ENCODE measurements around the gene CXXC4.

The CXXC4 gene

DNA sequence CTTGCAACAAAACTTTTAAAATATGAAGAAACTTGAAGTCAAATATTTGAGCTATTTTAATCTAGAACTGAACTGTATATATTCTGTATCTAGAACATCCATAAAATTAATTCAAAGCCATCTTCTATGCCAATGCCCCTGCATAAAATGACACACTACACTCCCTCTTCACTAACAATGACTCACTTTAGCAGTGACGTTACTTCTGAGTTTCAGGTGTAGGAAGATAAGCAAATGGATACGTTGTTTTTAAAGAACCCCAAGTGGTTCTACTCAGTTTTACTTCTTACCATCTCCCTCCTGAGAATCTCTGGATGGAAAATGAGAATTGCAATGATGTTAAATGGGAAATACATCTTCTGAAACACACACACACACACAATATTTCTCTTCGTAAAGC is 45.2 kb downstream of the CXXC4 start:
- TF ChIP-seq, protein P1, sequence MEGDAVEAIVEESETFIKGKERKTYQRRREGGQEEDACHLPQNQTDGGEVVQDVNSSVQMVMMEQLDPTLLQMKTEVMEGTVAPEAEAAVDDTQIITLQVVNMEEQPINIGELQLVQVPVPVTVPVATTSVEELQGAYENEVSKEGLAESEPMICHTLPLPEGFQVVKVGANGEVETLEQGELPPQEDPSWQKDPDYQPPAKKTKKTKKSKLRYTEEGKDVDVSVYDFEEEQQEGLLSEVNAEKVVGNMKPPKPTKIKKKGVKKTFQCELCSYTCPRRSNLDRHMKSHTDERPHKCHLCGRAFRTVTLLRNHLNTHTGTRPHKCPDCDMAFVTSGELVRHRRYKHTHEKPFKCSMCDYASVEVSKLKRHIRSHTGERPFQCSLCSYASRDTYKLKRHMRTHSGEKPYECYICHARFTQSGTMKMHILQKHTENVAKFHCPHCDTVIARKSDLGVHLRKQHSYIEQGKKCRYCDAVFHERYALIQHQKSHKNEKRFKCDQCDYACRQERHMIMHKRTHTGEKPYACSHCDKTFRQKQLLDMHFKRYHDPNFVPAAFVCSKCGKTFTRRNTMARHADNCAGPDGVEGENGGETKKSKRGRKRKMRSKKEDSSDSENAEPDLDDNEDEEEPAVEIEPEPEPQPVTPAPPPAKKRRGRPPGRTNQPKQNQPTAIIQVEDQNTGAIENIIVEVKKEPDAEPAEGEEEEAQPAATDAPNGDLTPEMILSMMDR (IDR thresholded peaks at IDR 0.05; ENCODE audit: control insufficient read depth, extremely low read depth, insufficient read depth) = no peak
- H3K4me3 ChIP-seq (ENCODE audit: low read depth, low read length) = no peak overlapping the region
- no peak for DNase-seq (ENCODE audit: low read depth)

DNA sequence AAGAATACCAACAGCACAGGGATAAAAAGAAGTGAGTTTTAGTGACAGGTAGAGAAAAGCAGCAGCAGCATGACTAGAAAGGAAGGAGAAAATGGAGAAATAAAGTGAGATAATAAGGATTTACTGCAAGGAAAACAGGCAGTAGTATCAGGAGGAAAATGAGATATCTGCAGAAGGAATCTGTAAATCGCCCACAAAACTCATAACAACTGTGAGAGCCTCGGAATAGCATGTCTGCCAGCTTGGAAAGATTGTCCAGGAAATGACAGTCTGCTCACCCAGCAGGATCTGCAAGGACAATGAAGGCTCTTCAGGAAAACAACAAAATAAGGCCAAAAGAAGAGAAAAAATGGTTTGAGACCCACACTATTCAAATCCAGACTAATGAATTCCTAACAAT is 47.4 kb downstream of the CXXC4 start:
- no peak overlapping the region for H3K4me3 ChIP-seq (ENCODE audit: low read depth, low read length)
- TF ChIP-seq, protein P1 (IDR thresholded peaks at IDR 0.05; ENCODE audit: control insufficient read depth, extremely low read depth, insufficient read depth) = no peak
- no peak for DNase-seq (ENCODE audit: low read depth)

DNA sequence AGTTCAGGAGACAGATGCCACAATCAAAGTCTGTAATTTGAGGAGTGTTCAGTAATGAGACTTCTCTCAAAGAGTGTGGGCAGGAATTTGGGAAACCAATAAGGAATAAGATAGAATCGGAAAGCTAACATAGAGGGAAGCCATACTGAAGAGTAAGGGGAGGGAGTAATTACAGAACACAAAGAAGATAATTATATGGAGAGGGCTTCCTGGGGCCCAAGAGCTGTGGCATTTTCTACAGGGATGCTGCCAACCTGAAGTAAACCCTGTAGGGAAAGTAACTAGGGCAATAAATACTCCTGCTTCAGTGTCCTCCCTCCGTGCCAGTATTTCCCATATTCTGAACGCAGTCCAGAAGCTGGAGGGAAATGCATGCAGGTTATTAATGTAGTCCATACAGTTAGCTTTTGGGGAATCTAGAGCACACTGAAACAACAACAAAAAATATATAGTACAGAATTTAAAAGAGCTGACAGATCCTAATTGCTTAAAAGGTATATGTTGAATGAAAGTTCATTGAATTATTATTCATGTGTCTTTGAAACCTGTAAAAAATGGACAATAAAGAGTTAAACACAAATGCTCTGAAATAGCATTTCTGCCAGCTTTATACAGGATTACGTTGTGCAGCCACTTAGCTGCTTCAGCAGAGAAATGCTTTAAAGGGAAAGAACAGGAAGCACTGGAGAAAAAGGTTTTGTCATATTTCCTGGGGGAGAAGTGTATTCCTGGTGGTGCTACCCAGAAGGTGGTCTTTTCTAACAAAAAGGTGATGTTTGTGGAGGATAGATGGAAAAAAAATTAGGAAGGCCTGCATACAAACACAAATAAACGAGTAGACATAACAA is 48.0 kb downstream of the CXXC4 start:
- no peak for DNase-seq (ENCODE audit: low read depth)
- TF ChIP-seq, protein P1 (IDR thresholded peaks at IDR 0.05; ENCODE audit: control insufficient read depth, extremely low read depth, insufficient read depth) = no peak
- H3K4me3 ChIP-seq (ENCODE audit: low read depth, low read length) = no peak overlapping the region

DNA sequence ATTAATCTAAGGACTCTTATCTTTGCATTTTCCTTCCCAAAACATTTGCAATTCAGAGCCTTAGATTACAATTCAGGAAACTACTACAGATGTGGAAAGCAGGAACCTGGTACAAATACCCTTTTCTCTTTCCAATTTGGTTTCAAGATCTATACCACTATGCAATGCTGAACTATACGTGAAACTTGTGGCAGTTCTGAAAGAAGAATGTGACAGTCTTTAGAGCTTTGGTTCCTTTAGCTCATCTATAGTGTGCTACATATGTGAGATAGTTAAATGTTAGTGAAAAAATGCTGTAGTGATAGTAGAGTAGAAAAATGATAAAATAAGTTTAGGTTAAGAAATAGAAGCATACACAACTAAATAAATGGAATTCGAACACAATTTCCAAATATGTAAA is 50.0 kb downstream of the CXXC4 start:
- no peak for DNase-seq (ENCODE audit: low read depth)
- TF ChIP-seq, protein P1 (IDR thresholded peaks at IDR 0.05; ENCODE audit: control insufficient read depth, extremely low read depth, insufficient read depth) = no peak
- no peak overlapping the region for H3K4me3 ChIP-seq (ENCODE audit: low read depth, low read length)

DNA sequence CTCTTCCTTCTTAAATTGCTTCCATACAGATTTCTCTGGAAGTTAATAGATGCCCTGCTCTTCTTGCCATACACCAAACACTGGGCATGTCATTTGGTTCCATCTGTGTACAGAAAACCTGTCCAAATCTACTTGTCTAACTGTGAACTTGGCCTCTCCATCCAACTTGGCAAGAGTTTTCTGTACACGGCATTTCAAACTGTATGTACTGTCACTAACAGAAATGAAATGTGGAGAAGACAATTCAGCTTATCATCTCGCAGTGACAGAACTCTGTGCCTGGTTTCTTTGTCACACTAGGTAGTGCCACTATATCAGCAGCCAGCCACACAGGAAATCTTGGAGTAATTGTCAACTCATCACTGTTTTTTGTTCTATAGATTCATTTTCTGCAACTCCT is 58.2 kb downstream of the CXXC4 start:
- TF ChIP-seq, protein P1 (IDR thresholded peaks at IDR 0.05; ENCODE audit: control insufficient read depth, extremely low read depth, insufficient read depth) = no peak
- no peak overlapping the region for H3K4me3 ChIP-seq (ENCODE audit: low read depth, low read length)
- no peak for DNase-seq (ENCODE audit: low read depth)

DNA sequence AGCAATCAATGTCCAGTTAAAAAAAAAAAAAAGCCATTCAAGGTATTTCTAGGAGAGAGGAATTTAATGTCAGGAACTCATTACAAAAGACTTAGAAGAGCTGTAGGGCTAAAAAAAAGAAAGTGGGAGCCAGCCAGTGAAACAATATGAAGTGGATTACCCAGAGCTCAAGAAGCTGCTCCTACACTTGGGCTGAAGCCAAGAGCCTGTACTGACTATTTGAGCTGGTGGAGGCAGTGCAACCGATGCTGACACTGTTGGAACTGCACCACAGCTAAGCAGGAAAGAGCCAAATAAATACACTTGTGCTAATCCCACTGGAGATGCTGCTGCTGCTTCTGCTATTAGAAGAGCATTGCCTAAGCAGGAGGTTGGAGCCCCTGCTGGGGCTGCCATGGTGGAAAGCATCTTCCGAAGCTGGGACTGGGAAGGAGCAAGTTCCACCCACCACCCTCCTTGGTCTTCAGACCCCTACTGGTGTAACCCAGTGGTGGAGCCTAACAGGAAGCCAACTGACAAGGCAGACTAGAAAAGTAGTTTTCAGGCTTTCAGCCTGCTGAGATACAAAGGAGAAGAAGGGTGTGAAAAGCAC is 65.4 kb downstream of the CXXC4 start:
- no peak overlapping the region for H3K4me3 ChIP-seq (ENCODE audit: low read depth, low read length)
- DNase-seq (ENCODE audit: low read depth) = no peak
- TF ChIP-seq, protein P1 (IDR thresholded peaks at IDR 0.05; ENCODE audit: control insufficient read depth, extremely low read depth, insufficient read depth) = no peak
